GM18951 (cell line): ENCODE data around the gene ZNF565.
"Not testable (repeated sequence)": the region's sequence is repeated elsewhere in the genome, so short reads cannot be mapped to it uniquely, and the experiment has no call there.

ENCODE experiments used
- POLR2A ChIP-seq: IDR thresholded peaks from 4 replicates; pipeline ENCODE4 v1.6.1; 2011; ENCODE audit warnings: mild to moderate bottlenecking; ENCODE audit not compliant: insufficient read length, insufficient read depth; ENCODE audit errors: extremely low read depth
- in situ Hi-C: fragments of 300-500 bp; cut with MboI; formaldehyde crosslinking; loops from one replicate; pipeline ENCODE4 v1.12.0; 2022; ENCODE audit warnings: low sequenced_read_pairs, mixed read lengths, inconsistent platforms; ENCODE audit not compliant: unreplicated experiment

Gene ZNF565

GRCh38 chr19:36151144-36152018 lies 63.1 kb downstream of the ZNF565 start:
- no peak for TF ChIP-seq POLR2A

GRCh38 chr19:36150586-36150985 lies 63.9 kb downstream of the ZNF565 start:
- TF ChIP-seq POLR2A, result no peak
- in situ Hi-C loops, result no loop called here

More at GRCh38 chr19:36151144-36152018, 63.1 kb downstream of the ZNF565 start:
- in situ Hi-C loops, result no loop called here

GRCh38 chr19:36149673-36150406 lies 64.6 kb downstream of the ZNF565 start:
- TF ChIP-seq POLR2A, result no peak
- in situ Hi-C loops, result no loop called here

- in situ Hi-C loops, result no loop called here
- no peak for TF ChIP-seq POLR2A
These were observed 69.8 kb downstream of the ZNF565 start for GRCh38 chr19:36144624-36145023.

GRCh38 chr19:36142496-36142895 lies 72.0 kb downstream of the ZNF565 start:
- no peak for TF ChIP-seq POLR2A
- in situ Hi-C loops, result no loop called here

GRCh38 chr19:36142046-36142445 lies 72.4 kb downstream of the ZNF565 start:
- in situ Hi-C loops, result no loop called here
- no peak for TF ChIP-seq POLR2A

GRCh38 chr19:36141039-36141927 lies 73.2 kb downstream of the ZNF565 start:
- peak; percentile 28 for TF ChIP-seq POLR2A
- in situ Hi-C loops, result no loop called here

- in situ Hi-C loops, result no loop called here
- peak; percentile 38 for TF ChIP-seq POLR2A
These were observed 74.0 kb downstream of the ZNF565 start for GRCh38 chr19:36140304-36141038.

GRCh38 chr19:36139473-36140303 lies 74.8 kb downstream of the ZNF565 start, which contains the start of gene CAPNS1:
CAPNS1 (plus strand) TSS chr19:36140066; CDS start chr19:36141012, 946 bp downstream.
- in situ Hi-C loops, result no loop called here

GRCh38 chr19:36139120-36139472 lies 75.4 kb downstream of the ZNF565 start:
- in situ Hi-C loops, result no loop called here
- no peak for TF ChIP-seq POLR2A

More at GRCh38 chr19:36139473-36140303, 74.8 kb downstream of the ZNF565 start, which contains the start of gene CAPNS1:
- peak; percentile 86 for TF ChIP-seq POLR2A

GRCh38 chr19:36136964-36137686 lies 77.3 kb downstream of the ZNF565 start:
- in situ Hi-C loops, result no loop called here
- TF ChIP-seq POLR2A, result no peak

GRCh38 chr19:36134867-36135266 lies 79.6 kb downstream of the ZNF565 start:
- in situ Hi-C loops, result not testable (repeated sequence)
